T-helper 1 cell treated with Interleukin-12 subunit alpha and Interleukin-12 subunit beta and Interleukin-4 antibody, amounts not matched to agents 30 ng/mL and 1 ng/mL, for 36 hours (primary cell): ENCODE data around the gene HEXIM1. TPM values are rescaled to one million over a fixed set of nuclear protein-coding genes. Genes with fewer than 3 reads are reported as not detected.

Source experiments
- intact Hi-C: fragments of 100-400 bp; cut with micrococcal nuclease; formaldehyde crosslinking; loops from one replicate; pipeline ENCODE4 v1.15.1; 2024
- total RNA-seq: library from RNA; stranded (reverse); gene quantifications from 2 replicates; pipeline ENCODE4 v1.2.3, GENCODE V29; 2022

HEXIM1 gene
- total RNA-seq, 1 donor from 2014 or later = 38.8 TPM

DNA sequence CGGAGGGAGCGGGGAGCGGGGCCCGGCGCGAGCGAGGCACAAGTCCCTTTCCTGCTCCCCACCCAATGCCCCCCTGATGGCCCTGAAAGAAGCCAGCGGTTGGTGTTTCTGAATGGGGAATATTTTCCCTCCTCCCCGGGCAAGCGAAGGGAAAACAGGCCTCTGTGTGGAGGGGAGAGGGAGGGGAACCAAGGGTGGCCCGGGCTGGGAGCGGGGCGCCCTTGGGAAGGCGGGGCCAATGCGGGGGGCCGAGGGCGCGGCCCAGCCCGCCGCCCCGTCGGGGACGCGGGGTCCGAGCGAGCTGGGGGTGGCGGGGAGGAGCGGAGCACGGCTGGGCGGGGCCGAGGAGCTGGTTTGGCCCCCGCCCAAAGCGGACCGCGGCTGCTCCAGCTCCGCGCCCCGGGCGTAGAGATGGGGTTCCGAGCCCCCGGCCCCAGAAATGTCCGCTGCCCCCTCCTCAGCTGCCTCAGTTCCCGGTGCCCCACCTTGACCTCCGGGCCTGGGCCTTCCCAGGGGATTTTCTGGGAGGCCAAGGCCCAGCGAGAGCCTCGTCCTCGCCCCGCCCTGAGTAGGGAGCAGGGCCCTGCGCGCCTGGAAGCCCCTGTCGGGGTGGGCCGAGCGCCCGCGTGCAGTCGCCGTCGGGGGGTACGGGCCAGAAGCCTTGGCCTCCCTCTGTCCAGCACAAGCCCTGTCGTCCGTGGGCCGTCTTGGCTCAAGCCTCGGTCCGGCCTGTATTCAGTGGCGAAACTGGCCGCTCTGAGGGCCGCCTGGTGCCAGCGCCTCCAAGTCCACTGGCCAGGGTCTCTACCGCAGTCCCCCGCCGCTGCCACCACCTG lies 3.9 kb upstream of the HEXIM1 start:
- intact Hi-C loops = loop anchor here (5.0 kb wide), 1 partner anchor 1048 kb away; the partner anchor contains the start of gene KANSL1

DNA sequence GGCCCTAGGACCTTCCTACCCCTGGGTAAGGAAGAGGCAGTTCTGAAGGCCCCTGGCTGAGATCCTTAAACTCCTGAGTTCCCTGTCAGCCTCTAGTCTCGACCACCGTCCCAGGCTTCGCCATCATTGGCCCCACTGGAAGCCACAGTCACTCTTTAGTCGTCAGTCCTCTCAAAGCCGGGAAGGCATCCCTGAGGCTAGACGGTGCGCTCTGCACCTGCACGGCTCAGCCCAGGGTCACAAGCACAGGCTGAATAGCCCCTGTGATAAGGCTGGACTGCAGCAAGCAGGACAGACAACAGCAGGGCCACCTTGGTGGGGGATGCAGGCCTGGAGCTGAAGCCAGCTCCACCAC lies 3.3 kb upstream of the HEXIM1 start:
- intact Hi-C loops = loop anchor here (5.0 kb wide), 1 partner anchor 1047 kb away; the partner anchor contains the start of gene KANSL1

GRCh38 chr17:45146166-45146565 lies 2.1 kb upstream of the HEXIM1 start:
- intact Hi-C loops = loop anchor here (5.0 kb wide), 1 partner anchor 1046 kb away; the partner anchor contains the start of gene KANSL1

GRCh38 chr17:45146592-45146889 lies 1.7 kb upstream of the HEXIM1 start:
- intact Hi-C loops = loop anchor here (5.0 kb wide), 1 partner anchor 1046 kb away; the partner anchor contains the start of gene KANSL1

- intact Hi-C loops = loop anchor here (5.0 kb wide), 1 partner anchor 1045 kb away; the partner anchor contains the start of gene KANSL1
These were observed 1.2 kb upstream of the HEXIM1 start for GRCh38 chr17:45146890-45147580.

DNA sequence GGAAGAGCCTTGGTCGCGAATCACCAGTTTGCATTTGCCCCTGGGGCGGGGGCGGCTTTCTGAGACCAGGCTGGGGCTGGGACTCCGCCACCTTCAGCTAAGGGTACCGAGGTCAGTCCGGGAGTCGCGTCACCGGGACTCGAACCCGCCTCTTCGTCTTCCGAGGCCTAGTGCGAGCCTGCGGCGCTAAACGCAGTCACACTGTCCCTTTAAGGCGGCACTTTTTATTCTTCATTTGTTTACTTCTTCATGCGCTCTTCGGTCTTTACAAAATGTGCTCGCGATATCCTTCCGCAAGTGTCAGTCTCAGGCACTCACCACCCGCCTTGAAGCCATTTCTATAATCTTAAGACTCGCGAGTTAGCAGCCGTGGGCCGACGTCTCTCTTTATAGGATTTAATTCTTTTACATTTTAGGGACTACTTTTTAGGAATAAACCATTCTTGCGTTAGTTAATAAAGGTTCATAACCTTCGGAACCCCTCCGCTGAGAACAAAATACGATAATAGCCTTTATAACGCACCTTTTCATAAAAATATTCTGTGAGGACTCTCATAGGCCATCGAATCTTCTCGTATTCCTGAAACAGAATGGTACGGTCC lies 593 bp upstream of the HEXIM1 start:
- intact Hi-C loops = loop anchor here (1.0 to 5.0 kb wide), 9 partner anchors 12 to 1045 kb away; partner anchors contain the start of genes ACBD4, HEXIM2, KANSL1 and MAP3K14

- intact Hi-C loops = loop anchor here (5.0 kb wide), 1 partner anchor 1043 kb away; the partner anchor contains the start of gene KANSL1
These were observed 878 bp downstream of the HEXIM1 start for GRCh38 chr17:45149037-45149668.

DNA sequence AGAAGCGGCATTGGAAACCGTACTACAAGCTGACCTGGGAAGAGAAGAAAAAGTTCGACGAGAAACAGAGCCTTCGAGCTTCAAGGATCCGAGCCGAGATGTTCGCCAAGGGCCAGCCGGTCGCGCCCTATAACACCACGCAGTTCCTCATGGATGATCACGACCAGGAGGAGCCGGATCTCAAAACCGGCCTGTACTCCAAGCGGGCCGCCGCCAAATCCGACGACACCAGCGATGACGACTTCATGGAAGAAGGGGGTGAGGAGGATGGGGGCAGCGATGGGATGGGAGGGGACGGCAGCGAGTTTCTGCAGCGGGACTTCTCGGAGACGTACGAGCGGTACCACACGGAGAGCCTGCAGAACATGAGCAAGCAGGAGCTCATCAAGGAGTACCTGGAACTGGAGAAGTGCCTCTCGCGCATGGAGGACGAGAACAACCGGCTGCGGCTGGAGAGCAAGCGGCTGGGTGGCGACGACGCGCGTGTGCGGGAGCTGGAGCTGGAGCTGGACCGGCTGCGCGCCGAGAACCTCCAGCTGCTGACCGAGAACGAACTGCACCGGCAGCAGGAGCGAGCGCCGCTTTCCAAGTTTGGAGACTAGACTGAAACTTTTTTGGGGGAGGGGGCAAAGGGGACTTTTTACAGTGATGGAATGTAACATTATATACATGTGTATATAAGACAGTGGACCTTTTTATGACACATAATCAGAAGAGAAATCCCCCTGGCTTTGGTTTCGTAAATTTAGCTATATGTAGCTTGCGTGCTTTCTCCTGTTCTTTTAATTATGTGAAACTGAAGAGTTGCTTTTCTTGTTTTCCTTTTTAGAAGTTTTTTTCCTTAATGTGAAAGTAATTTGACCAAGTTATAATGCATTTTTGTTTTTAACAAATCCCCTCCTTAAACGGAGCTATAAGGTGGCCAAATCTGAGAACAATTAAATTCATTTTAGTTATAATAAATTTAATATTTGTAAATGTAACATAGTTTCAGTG lies 1.7 kb downstream of the HEXIM1 start:
- intact Hi-C loops = loop anchor here (5.0 kb wide), 1 partner anchor 1042 kb away; the partner anchor contains the start of gene KANSL1

GRCh38 chr17:45150911-45151809 lies 2.9 kb downstream of the HEXIM1 start:
- intact Hi-C loops = no loop called here

DNA sequence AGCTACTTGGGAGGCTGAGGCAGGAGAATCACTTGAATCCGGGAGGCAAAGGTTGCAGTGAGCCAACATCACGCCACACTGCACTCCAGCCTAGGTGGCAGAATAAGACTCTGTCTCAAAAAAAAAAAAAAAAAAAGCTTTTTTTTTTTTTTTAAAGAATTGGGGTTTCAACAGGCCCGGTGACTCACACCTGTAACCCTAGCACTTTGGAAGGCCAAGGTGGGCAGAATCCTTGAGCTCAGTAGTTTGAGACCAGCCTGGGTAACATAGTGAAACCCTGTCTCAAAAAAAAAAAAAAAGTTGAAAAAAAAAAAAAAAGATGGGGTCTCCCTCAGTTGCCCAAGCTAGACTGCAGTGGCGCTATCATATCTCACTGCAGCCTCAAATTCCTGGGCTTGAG lies 6.8 kb downstream of the HEXIM1 start:
- intact Hi-C loops = no loop called here

- intact Hi-C loops = no loop called here
These were observed 7.2 kb downstream of the HEXIM1 start for GRCh38 chr17:45155483-45155882.

- intact Hi-C loops = no loop called here
These were observed 8.0 kb downstream of the HEXIM1 start for GRCh38 chr17:45156242-45156641.

GRCh38 chr17:45160447-45161287 lies 12.4 kb downstream of the HEXIM1 start:
- intact Hi-C loops = loop anchor here (1.0 to 2.0 kb wide), 11 partner anchors 12 to 1034 kb away; partner anchors contain the start of genes ACBD4, DCAKD, GPATCH8 and HEXIM1

DNA sequence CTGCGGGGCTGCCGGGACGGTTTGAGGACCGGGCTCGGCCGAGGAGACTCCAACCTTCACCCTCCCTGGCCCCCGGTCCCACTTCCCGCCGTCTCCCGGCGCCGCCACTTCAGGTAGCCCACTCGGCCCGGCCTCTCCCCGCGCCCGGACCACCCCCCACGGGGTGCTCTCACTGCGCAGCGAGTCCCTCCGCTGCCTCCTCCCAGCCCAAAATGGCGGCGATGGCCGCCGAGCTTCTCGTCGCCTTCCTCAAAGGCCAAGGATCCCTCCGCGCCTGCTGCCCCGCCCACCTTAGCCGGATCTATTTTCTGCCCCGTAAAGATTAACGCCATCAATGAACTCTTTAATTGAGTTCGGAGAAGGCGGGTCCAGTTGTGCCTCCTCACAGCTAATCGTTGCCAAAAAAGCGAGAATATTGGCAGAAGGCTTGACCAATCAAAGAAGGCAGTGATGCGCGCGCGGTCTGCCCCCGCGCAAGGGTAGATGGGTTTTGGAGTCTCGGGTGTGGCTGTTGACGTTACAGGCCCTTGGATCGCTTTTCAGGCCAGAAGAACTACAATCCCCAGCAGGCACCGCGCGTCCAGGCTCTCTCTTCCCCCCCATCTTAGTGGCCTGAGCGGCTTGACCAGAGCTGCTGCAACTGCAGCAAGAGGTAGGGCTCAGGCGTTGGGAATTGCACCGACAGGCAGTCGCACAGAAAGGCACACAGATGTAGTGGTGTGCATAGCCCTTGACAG lies 13.2 kb downstream of the HEXIM1 start, which contains the start of gene HEXIM2:
HEXIM2 (plus strand) TSS at position 588 of the 737 bp plus-strand sequence. CDS start 919 bp downstream, outside the sequence.
- intact Hi-C loops = loop anchor here (1.0 to 2.0 kb wide), 11 partner anchors 11 to 1033 kb away; partner anchors contain the start of genes ACBD4, DCAKD, GPATCH8 and HEXIM1

GRCh38 chr17:45162025-45162687 lies 13.9 kb downstream of the HEXIM1 start:
- intact Hi-C loops = no loop called here

GRCh38 chr17:45164734-45165269 lies 16.5 kb downstream of the HEXIM1 start:
- intact Hi-C loops = no loop called here
